NCI-H1694 (cell line): ENCODE measurements around the gene RNF17.

Experiments
- DNase-seq: peaks from one replicate; lab custom pipeline; 2025; lab: John Stamatoyannopoulos, UW

Gene RNF17

DNA sequence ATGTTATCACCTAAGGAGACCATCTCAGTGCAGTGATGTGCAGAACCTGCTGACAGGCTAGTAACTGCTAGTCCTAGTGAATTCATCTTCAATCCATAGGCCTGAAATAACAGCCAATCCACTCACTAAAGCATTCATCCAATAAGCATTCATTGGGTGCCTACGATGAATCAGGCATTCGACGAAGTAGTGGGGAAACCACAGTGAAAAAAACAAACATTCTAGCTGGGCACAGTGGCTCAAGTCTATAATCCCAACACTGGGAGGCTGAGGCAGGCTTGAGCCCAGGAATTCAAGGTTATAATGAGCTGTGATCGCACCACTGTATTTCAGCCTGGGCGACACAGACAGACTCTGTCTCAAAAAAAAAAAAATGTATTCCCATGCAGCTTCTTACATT, 135.6 kb downstream of the RNF17 start:
- DNase-seq = no peak

GRCh38 chr13:24900507-24900906, 136.5 kb downstream of the RNF17 start:
- DNase-seq = no peak

DNA sequence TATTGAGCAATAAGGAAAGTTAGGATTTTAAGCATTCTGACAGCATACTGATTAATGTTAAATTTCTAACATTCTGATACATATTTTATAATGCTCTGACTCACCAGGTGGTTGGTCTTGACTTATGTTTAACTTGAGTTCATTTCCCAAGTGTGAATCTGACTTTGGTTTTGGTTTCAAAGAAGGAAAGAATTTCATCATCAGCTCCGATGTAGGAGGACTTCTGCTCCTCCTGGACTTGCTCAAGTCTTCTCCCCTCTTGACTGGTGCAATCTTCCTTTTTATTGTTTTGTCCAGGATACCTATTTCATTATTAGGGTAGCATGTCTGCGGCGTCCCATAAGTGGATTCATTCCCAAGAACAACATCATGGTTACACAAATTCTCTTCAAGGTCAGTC, 141.3 kb downstream of the RNF17 start:
- DNase-seq = no peak

GRCh38 chr13:24906268-24906667, 142.3 kb downstream of the RNF17 start:
- no peak for DNase-seq

DNA sequence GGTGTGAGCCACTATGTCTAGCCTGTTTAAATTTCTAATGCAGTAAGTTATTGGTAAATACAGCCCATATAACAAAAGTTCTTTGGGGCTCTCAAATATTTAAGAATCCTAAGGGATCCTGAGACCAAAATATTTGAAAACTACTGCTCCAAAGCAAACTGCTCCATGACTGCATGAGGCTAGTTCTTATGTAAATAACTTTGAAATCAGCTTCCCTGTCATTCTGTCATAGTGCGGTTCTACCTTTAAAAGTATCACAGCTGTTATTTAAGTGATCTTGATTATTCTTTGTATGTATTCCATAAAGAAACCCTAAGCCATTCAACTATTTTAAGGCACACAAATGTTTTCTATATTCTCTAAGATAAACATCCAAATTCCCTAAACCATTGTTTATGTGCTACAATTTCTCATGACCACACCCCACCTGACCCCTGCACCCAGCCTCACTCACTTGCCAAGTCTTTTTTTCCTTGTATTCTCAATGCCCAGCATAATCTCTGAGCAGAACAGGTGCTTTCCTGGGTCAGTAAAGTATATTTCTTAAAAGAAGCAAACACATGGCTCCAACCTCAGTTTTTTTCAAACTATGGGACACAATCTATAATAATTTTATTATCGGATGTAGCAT, 146.6 kb downstream of the RNF17 start:
- DNase-seq = no peak

GRCh38 chr13:24911133-24911908, 147.4 kb downstream of the RNF17 start:
- DNase-seq = no peak

DNA sequence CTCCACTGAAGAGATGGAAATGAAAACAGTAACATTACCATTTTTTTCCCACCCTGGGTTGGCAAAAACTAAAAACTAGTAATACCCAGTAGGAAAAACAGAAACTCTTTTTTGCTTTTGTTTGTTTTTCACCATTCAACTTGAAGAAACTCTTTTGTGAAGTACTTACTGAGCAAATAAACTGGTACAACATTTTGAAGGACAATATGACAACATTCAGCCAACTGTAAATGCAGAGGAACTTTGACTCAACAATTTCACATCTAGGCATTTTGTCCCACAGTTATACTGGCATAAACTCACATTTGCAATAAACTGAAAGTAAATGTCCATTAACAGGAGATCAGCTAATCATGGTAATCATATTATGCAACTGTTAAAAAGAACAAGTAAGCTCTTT, 152.5 kb downstream of the RNF17 start:
- DNase-seq = no peak

- DNase-seq = no peak
Measured at GRCh38 chr13:24921003-24921402, 157.0 kb downstream of the RNF17 start.

DNA sequence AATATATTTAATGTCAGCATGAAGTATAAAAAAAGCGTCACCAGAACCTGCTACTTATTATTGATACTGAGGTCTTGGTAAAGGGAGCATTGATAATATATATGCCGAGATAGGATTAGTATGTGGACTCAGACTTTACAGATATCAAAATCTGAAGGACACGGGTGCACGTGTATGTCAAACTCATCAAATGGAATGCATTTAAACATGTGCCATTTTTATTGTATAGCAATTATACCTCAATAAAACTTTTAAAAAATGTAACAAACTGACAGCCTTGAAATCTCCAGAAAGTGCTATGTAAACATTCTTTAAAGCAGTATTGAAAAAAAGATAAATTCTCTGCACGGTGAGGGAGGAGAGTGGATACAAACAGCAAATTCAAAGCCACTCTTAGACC, 157.9 kb downstream of the RNF17 start:
- no peak for DNase-seq

GRCh38 chr13:24922387-24922744, 158.4 kb downstream of the RNF17 start:
- no peak for DNase-seq

- DNase-seq = peak; percentile 78
Measured at GRCh38 chr13:24922745-24923591, 159.0 kb downstream of the RNF17 start.

GRCh38 chr13:24925318-24926231, 161.6 kb downstream of the RNF17 start:
- no peak for DNase-seq

GRCh38 chr13:24927810-24928404, 163.9 kb downstream of the RNF17 start:
- DNase-seq = no peak

DNA sequence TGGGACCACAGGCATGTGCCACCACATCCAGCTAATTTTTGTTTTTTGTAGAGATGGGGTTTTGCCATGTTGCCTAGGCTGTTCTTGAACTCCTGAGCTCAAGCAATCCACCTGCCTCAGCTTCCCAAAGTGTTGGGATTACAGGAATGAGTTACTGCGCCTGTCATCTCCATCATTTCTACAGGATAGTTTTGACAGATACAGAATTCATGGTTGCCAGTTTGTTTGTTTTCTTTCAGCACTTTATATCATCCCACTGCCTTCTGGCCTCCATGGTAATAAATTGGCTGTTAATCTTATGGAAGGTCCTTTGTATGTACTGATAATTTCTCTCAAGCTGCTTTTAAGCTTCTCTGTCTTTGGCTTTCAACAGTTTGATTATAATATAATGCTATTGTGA, 165.2 kb downstream of the RNF17 start:
- no peak for DNase-seq
